ENCODE measurements around the gene SNX8.
"Not testable (repeated sequence)": the region's sequence is repeated elsewhere in the genome, so short reads cannot be mapped to it uniquely, and the experiment has no call there.

The SNX8 gene

GRCh38 chr7:2326951-2327350 lies 12.7 kb upstream of the SNX8 start:
- DNase-seq (ENCODE audit: low read depth in 2 of 2): no peak

DNA sequence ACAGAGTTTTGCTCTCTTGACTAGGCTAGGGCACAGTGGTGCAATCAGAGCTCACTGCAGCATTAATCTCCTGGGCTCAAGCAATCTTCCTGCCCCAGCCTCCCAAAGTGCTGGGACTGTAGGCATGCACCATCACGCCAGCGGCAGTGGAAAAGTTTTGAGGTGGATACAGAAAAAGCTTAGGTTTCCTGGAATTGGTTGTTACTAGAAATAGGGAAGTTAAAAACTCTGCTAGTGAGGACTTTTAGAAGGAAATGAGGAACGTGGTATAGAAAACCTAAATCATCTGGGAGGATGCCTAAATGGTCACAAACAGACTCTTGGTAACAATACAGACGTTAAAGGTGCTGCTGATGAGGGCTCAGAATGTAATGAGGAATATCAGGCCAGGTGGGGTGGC lies 10.9 kb upstream of the SNX8 start:
- no peak for DNase-seq (ENCODE audit: low read depth in 2 of 2)

DNA sequence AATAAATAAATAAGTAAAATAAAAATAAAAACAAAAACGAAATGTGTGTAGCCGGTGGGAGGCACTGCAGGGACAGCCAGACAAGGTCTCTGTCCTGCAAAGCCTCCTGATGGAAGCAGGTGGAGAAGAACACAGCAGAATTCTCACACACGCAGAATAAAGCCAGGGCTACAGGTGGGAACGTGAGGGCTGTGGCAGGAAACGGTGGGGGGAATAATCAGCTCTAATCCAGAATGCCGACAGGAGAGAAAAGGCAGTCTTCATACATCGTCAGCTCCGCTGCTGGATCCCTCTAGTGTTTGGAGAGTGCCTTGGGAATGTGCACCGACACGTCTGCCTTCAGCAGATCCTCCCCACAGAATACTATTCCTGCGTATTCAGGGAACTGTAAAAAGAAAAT lies 6.8 kb upstream of the SNX8 start:
- DNase-seq (ENCODE audit: low read depth in 2 of 2): no peak

DNA sequence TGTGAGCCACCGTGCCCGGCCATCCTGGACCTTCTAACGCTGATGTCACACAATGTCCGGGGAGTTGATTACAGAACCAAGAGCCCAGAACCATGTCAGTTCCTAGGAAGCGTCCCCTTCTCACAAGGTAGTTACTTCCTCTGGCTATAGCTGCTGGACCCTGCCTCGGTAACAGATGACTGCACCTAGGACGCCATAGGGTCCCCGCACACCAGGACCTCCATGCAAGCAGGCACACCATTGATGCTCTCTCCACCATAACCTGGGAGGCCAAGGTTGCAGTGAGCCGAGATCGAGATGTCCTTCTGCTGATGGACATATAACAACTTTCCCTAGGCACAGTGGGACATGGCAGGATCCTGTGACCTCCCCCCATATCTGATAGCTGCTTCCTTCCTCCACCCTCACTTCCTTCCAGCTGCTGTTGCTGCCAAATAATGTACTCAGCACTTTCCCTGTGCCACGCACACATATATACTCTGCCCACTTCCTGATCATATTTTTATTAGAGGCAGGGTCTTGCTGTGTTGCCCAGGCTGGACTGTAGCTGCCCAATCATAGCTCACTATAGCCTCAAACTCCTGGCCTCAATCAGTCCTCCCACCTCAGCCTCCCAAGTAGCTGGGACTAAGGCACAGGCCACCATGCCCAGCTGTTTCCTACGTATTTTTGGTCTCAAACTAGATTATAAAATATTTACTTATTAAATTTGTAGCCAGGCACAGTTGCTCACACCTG lies 3.5 kb upstream of the SNX8 start:
- DNase-seq (ENCODE audit: low read depth in 2 of 2): no peak

DNA sequence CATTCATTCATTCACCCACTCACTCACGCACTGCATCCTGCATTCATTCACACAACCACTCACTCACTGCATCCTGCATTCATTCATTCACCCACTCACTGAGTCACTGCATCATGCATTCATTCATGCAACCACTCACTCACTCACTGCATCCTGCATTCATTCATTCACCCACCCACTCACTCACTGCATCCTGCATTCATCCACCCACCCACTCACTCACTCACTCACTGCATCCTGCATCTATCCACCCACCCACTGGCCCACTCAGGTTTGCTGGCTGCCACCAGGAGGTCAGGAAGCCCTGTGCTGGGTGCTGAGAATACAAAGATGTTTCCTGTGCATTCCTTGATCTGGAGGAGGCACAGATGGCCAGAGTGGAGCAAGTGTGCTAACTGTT lies 2.3 kb upstream of the SNX8 start:
- no peak for DNase-seq (ENCODE audit: low read depth in 2 of 2)

DNA sequence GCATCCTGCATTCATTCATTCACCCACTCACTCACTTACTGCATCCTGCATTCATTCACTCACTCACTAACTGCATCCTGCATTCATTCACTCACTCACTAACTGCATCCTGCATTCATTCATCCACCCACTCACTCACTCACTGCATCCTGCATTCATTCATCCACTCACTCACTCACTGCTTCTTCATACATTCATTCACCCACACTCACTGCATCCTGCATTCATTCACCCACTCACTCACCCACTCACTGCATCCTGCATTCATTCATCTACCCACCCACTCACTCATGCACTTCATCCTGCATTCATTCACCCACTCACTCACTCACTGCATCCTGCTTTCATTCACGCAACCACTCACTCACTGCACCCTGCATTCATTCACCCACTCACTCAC lies 1.5 kb upstream of the SNX8 start:
- DNase-seq (ENCODE audit: low read depth in 2 of 2): no peak

DNA sequence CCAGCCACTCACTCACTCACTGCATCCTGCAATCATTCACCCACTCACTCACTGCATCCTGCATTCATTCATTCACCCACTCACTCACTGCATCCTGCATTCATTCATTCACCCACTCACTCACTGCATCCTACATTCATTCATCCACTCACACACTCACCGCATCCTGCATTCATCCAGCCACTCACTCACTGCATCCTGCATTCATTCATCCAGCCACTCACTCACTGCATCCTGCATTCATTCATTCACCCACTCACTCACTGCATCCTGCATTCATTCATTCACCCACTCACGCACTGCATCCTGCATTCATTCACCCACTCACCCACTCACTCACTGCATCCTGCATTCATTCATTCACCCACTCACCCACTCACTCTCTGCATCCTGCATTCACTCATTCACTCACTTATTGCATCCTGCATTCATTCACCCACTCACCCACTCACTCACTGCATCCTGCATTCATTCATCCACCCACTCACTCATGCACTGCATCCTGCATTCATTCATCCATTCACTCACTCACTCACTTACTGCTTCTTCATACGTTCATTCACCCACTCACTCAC lies 802 bp upstream of the SNX8 start:
- not testable (repeated sequence) for DNase-seq (ENCODE audit: low read depth in 2 of 2)

DNA sequence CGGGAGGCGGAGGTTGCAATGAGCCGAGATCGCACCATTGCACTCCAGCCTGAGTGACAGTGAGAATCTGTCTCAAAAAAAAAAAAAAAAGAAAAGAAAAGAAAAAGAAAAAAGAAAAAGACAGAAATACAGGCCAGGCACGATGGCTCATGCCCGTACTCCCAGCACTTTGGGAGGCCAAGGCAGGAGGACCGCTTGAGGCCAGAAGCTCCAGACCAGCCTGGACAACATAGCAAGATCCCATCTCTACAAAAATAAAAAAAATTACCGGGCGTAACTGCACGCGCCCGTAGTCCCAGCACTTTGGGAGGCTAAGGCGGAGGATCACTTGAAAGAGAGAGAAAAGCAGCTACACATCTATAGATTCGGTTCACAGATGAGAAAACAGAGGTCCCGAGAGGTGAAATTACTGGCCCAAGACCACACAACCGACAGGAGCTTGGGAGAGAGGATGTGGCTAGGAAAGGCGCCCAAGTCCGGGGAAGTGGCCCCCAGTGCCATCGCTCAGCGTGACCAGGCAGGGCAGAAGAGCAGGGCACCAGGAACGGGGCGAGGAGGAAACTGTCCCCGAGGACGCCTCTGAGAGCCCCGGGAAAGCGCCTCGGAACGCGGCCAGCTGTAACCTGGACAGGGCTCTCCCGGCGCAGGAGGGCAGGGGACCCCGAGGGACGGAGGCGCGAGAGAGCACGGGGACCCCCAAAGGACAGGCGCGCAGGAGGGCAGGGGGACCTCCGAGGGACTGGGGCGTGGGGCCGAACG lies 612 bp downstream of the SNX8 start:
- no peak for DNase-seq (ENCODE audit: low read depth in 2 of 2)

- DNase-seq (ENCODE audit: low read depth in 2 of 2): no peak
Observed at GRCh38 chr7:2312267-2312929, 1.8 kb downstream of the SNX8 start.

- no peak for DNase-seq (ENCODE audit: low read depth in 2 of 2)
Observed at GRCh38 chr7:2309889-2310331, 4.3 kb downstream of the SNX8 start.

DNA sequence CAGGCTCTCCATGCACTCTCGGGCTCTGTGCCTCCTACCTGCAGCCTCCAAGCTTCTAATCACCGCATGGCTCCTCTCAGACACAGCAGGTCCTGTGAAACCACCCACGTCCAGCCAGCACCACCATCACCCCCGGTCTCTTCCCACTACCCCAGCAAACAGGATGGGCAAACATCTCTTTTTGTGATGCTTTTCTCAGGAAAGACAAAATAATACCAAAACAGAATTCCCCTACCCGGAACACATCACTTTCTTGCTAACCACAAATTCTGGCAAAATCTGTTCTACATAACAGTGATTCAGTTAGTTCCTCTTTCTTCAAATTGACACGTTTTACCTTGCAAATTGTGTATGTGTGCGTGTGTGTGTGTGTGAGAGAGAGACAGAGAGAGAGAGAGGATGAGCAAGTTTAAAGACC lies 6.5 kb downstream of the SNX8 start:
- no peak for DNase-seq (ENCODE audit: low read depth in 2 of 2)

DNA sequence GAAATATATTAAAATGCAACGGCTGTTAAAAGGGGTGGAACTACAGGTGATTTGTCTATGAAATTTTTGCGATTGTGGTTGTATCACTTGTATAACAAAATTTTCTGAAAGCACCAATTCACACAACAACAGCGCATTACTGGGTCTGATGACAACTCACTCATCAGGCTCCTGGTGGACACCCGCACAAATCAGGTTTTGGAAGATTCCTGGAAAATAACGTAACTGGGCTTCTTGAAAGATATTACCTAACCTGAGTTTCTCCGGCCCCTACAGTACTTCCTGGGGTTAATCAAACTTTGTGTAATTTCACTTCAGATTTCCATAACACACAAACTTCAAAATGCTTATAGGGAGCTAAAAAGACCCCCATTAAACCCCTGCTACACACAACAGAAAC lies 7.6 kb downstream of the SNX8 start:
- no peak for DNase-seq (ENCODE audit: low read depth in 2 of 2)

DNA sequence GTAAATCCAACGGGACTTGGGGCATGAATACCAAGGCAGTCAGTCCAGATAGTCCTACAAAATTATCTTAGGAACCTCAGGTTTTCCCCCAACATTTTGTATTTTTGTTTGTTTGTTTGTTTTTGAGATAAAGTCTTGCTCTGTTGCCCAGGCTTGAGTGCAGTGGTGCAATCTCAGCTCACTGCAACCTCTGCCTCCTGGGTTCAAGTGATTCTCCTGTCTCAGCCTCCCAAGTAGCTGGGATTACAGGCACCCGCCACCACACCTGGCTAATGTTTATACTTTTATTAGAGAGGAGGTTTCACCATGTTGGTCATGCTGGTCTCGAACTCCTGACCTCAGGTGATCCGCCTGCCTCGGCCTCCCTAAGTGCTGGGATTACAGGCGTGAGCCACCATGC lies 9.0 kb downstream of the SNX8 start:
- not testable (repeated sequence) for DNase-seq (ENCODE audit: low read depth in 2 of 2)

DNA sequence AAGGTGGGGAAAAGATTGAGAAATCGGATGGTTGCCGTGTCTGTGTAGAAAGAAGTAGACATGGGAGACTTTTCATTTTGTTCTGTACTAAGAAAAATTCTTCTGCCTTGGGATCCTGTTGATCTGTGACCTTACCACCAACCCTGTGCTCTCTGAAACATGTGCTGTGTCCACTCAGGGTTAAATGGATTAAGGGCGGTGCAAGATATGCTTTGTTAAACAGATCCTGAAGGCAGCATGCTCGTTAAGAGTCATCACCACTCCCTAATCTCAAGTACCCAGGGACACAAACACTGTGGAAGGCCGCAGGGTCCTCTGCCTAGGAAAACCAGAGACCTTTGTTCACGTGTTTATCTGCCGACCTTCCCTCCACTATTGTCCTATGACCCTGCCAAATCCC lies 10.7 kb downstream of the SNX8 start:
- DNase-seq (ENCODE audit: low read depth in 2 of 2): not testable (repeated sequence)

DNA sequence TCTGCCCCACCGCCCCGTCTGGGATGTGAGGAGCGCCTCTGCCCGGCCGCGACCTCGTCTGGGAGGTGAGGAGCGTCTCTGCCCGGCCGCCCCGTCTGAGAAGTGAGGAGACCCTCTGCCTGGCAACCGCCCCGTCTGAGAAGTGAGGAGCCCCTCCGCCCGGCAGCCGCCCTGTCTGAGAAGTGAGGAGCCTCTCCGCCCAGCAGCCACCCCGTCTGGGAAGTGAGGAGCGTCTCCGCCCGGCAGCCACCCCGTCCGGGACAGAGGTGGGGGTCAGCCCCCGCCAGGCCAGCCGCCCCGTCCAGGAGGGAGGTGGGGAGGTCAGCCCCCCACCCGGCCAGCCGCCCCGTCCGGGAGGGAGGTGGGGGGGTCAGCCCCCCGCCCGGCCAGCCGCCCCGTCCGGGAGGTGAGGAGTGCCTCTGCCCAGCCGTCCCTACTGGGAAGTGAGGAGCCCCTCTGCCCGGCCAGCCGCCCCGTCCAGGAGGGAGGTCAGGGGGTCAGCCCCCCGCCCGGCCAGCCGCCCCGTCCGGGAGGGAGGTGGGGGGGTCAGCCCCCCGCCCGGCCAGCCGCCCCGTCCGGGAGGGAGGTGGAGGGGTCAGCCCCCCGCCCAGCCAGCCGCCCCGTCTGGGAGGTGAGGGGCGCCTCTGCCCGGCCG lies 11.4 kb downstream of the SNX8 start:
- DNase-seq (ENCODE audit: low read depth in 2 of 2): not testable (repeated sequence)

GRCh38 chr7:2301511-2301863 lies 12.8 kb downstream of the SNX8 start:
- DNase-seq (ENCODE audit: low read depth in 2 of 2): no peak

GRCh38 chr7:2299870-2300512 lies 14.2 kb downstream of the SNX8 start:
- no peak for DNase-seq (ENCODE audit: low read depth in 2 of 2)

GRCh38 chr7:2299131-2299829 lies 15.0 kb downstream of the SNX8 start:
- no peak for DNase-seq (ENCODE audit: low read depth in 2 of 2)

GRCh38 chr7:2296832-2297231 lies 17.4 kb downstream of the SNX8 start:
- no peak for DNase-seq (ENCODE audit: low read depth in 2 of 2)

DNA sequence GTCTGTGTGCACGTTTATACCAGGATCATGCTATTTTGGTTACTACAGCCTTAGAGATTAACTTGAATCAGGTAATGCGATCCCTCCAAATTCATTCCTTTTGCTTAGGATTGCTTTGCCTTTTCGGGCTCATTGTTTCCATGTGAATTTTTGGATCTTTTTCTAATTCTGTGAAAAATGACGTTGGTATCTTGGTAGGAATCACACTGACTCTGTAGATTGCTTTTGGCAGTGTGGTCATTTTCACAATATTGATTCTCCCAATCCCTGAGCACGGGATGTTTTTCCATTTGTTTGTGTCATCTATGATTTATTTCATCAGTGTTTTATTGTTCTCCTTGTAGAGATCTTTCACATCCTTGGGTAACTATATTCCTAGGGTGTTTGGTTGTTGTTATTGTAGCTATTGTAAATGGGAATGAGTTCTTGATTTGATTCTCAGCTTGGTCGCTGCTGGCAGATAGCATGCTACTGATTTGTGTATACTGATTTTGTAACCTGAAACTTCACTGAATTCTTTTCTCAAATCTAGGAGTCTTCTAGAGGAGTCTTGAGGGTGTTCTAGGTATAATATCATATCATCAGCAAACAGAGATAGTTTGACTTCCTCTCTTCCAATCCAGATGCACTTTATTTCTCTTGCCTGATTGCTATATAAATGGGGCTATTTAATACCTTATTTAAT lies 18.2 kb downstream of the SNX8 start:
- no peak for DNase-seq (ENCODE audit: low read depth in 2 of 2)

Data from fibroblast of skin of left quadriceps (primary cell).